HG03280 (cell line): ENCODE data around the gene CD44.

Experiments
- ATAC-seq: cut with Tn5 transposase; IDR thresholded peaks from one replicate; pipeline ENCODE4 v1.9.1; 2021; ENCODE audit warnings: mild to moderate bottlenecking, moderate library complexity; ENCODE audit not compliant: unreplicated experiment

CD44 gene

GRCh38 chr11:35155677-35156076 lies 16.7 kb downstream of the CD44 start:
- ATAC-seq, result no peak

- no peak for ATAC-seq
Measured at GRCh38 chr11:35157814-35158700, 19.1 kb downstream of the CD44 start.

DNA sequence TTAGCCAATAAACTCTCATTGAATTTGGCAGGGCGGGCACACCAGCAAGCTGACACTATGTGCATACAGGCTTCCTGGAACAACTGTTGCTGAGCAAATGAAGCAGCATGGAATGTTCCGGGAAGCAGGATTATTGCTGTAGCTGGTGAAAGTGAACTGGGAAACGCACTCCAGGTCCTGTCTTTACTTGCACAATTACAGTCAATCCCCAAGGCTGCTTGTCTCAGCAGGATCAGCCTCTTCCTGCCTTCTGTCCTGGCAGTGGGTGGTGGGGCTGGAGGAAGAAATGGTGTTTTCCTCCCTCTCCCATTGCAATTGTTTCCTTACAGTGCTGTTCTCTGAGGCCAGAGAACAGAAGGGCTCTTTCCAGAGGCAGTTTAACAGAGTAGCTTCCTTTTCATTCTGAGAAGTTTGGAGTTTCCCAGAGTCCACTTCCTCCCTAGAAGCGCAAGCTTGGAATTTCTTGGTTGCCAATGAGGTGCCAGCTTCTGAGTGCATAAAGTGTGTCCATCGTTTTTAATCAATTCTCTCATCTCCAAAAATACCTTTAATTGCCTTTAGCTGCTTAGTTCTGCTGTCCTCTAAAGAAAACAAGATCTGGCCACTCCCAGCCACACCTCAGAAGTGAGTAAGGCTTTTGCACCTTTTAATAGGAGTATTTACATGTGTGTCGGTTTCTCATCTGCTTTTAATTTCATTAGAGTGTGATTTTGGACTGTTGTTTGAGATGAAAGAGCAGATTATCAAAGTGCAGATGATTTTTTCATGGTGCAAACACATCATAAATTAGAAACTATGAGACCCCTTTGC lies 19.9 kb downstream of the CD44 start:
- ATAC-seq, result no peak

DNA sequence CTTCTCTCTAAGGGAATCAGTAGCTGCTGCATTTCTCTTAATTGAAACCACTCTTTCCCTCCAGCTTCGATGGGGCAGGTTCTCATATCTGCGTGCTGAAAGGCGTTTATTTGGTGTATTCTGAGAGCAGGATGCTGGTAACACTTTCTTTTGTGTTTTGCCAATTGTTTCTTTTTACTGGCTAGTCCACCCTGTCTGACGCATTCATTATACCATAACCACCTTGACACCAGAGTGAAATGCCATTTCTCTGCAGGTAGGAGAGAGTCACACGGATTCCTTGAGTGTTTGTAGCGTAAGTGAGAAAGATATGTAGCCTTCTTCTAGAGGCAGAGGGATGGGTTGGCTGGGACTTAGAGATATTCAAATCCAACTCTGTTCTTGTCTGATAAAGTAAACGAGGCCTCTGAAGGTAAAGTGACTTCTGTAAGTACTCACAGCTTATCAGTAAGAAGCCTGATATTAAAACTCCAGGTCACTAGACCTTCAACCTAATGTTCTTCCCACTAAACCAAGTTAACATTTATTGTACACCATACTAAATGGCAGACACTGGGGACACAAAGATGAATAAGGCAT lies 21.4 kb downstream of the CD44 start:
- ATAC-seq, result no peak

DNA sequence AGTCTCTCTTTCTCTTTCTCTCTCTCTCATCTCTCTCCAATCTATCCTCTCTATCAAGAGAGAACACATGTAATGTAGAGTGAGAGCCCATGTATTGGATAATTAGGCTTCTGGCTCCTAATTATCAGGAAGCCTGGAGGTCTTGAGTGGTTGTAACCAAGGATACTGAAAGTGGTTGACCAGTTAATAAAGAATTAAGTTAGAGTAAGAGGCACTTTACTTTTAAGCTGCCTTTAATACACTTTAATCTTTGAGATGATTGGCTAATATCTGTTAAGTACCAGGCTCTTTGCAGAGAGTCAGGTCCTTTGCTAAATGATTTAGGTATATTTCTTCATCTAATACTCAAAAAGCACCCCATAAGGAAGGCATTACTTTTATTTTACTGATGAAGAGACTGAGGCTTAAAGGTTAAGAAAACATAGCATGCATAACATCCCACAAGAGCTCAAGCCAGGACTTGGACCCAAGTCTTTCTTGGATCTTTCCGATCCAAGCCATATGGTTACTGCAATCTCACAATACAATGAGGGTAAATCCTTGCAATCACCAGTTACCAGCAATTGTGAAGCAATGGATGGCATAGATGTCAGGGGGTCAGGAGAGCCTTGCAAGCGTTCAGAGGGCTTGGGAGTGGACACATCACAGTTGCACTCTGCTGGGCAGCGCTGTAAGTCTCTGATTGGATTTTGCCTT lies 22.1 kb downstream of the CD44 start:
- no peak for ATAC-seq

- ATAC-seq, result no peak
Measured at GRCh38 chr11:35162745-35163144, 23.8 kb downstream of the CD44 start.

DNA sequence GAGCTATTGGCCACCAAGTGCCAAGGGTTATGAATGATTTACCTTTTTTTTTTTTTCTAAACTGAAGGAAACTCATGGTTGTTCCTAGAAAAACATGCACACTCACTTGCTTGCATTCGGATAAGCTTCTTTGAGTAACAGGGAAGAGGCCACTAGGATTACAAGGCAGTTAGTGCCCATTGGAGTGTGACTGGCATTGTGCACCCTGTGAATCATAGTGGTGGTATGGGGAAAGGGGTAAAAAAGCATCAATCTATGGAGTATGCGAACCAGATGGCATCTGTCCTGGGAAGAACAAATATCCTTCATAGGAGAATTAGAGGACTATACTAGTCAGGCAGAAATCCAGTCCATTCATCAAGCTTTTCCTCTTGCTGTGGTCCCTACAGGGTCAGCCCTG lies 24.2 kb downstream of the CD44 start:
- no peak for ATAC-seq

DNA sequence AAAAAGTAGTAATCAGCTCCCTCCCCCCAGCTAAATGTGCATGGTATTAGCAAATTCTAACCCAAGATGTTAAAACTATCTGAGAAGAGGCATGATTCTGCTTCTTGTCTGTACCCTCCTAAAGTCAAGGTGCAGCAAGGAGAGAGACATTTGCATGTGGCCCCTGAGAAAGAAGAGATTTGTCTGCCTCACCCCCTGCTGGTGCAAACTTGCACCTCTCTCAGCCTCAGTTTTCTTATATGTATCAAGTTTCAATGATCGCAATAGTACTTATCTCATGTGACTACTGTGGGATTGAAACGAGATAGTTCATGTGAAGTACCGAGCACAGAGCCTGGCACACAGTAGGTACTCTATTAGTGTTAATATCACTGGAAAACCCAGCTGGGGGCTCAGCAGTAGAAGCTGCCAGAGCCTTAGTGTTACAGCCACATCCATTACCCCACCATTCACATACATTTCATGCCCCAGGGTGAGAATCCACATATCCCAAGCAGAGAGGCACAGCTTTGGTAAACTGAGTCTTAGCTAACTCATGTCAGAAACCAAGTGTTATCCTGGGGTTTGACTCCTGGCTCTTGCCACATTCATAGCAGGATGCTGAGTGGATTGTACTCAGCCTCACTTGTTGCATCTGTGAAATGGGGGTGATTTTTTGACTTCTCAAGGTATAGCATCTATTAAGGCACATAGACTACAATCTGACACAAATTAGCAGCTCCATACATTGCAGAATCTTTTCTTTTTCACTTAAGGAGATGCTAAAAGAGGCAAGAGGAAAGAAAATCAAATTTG lies 24.9 kb downstream of the CD44 start:
- ATAC-seq, result peak; percentile 37

- ATAC-seq, result no peak
Measured at GRCh38 chr11:35165030-35165422, 26.1 kb downstream of the CD44 start.

- peak; percentile 82 for ATAC-seq
Measured at GRCh38 chr11:35165423-35166368, 26.7 kb downstream of the CD44 start.

DNA sequence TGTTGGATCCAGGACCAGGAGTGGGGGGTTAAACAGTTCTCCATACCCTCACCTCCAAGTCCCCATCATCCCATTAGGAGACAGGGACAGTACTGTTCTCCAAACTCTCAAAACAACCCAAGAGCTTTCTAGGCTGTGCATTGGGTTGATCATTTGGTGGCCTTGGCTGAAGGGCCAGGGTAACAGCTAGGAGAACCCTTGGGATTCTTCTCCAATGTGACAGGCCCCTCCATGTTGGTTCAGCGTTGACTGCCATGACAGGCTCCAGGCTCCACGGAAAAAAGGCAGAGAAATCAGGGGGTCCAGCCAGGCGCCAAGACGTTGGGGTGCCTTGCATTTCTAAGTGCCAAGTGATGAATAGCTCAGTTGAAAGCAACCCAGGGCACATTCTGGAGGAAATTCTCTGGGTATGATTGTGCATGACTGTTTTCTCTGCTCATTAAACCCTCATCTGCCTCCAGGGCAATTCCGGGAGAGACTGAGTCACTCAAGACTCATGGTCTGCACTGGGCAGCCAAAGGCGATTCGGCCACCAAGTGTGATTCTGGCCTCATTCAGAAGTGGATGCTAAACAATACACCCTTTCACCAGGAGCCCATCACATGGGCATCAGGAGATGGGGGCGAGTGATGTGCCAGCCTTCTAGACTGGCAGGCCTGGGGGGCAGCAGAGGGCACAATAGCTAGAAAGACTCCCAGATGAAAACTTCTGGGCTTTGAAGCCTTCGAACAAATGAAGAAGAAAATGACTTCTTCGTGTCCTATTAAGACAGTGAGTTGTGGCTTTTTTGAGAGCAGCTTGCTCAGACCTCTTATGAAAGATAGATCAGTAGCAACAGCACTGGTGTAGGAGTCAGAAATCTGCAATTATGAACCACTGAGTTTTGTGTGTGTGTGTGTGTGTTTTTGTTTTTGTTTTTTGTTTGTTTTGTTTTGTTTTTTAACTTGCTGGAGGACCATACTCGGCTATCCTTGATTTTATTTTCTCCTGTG lies 27.7 kb downstream of the CD44 start:
- peak; percentile 5 for ATAC-seq

DNA sequence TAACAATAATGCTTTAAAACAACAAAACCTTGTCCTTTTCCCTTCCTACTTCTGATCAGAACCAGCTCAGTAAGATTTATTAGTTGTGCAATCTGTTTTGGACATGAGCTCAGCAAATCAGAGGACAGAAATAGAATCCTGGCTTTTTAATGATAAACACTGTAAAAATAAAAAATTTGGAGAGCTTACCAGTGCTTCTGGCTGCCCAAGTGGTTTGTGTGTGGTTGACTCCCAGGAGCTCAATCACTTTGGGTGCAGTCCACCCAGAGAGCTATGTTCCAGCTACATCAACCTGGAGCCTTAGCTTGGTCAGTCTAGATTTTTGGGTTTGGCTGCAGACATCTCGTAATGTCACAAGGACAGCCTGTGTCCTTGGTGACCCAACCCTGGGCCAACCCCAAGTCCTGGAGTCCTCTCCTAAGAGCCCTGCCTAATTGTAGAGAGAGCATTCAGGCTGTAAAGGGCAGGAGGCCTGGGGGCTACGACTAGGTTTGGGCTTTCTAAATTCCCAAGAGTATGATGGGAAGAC lies 28.5 kb downstream of the CD44 start:
- ATAC-seq, result no peak

- no peak for ATAC-seq
Measured at GRCh38 chr11:35168671-35169070, 29.7 kb downstream of the CD44 start.

DNA sequence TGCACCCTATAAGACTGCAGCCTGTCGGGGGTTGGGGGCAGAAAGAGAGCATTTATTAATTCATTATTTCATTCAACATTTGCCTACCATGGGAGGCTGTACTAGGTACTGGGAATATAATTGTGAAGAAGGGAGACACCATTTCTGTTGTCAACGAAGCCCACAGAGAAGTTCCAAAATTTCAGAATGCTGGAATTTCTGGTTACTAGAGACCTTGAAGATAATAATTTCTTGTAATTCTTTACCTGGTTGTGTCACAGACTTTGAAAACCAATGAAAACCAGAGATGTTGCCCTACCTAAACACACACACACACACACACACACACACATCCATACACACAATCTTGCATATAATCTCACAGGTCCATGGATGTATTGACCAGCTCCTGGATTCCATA lies 30.1 kb downstream of the CD44 start:
- no peak for ATAC-seq

DNA sequence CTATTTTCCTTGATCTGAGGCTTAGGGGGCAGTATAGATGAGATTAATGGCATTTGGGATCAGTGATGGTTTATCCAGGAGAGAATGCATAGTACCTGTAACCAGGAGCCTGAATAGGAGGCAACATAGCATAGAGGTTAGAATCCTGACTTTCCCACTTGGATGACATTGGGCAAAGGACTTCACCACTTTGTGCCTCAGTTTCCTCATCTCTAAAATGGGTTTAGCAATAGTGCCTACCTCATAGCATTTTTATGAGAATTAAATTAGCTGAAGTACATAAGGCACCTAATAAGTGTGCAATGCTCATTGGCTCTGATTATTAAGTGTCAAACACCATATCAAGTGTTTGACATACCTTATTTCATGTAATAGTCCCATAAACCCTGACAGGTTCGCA lies 30.8 kb downstream of the CD44 start:
- ATAC-seq, result no peak

DNA sequence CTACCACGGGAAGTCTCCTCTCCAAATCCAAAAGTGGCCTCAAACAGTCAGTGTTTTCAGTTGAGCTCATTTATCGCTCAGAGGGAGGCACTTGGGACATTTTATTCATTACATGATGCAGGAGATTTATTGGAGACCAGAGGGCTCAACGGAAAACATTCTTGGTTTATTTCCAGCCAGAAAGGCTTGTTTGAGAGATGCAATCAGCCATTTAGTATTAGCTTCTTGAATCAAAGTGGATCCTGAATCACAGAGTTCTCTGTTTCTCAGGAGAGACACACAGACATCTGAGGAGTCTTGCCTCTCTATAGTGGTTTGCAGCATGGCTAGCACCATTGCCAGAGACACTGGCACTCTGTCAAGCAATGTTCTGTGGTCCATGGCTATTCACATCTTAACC lies 31.5 kb downstream of the CD44 start:
- ATAC-seq, result no peak

GRCh38 chr11:35171226-35171625 lies 32.3 kb downstream of the CD44 start:
- ATAC-seq, result no peak

DNA sequence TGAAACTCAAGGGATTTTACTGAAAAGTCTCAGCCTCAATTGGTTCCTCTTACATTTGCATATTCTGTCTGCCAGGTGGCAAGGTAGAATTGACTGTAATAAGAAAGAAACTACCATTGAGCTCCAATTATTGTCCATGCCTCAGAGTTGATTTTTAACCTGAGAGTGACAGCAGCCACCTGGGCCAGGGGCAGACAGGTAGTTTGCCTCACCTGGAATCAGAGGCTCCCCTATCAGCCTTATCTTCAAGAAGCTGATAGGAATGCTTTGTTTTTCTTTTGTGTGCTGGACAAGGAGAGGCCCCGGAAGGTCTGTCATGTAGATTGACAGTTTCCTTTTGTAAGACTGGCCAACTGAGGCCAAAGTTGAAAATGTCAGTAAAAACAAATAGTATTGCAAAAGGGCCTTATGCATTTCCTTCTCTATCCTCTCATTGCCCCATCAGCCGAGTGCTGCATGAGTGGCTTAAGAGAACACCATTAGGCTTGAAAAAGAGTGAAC lies 34.1 kb downstream of the CD44 start:
- ATAC-seq, result no peak
